Measurements from ENCODE around the gene CANT1. TPM values are rescaled to one million over a fixed set of nuclear protein-coding genes. Genes with fewer than 3 reads are reported as not detected.

Gene CANT1
- total RNA-seq, 6 experiments from 2014 or later = 84.2 to 103 (median 92.4) TPM

- no peak overlapping the region for H3K27ac Mint-ChIP-seq
- no peaks in the 10 kb centered on the region; the same call in 1 of the 2 replicates for H3K27me3 Mint-ChIP-seq (ENCODE audit: insufficient read depth)
- H3K9me3 Mint-ChIP-seq = no peaks in the 10 kb centered on the region
- no peak for DNase-seq
- H3K4me1 Mint-ChIP-seq (ENCODE audit: low read depth) = no peaks in the 10 kb centered on the region
- H3K4me3 Mint-ChIP-seq = no peak overlapping the region
- peak; percentile 88 for TF ChIP-seq CTCF (IDR thresholded peaks at IDR 0.05)
- peaks cover 49% of the 10 kb centered on the region for H3K36me3 Mint-ChIP-seq (ENCODE audit: low read depth)
These were observed 16.2 kb downstream of the CANT1 start for GRCh38 chr17:78993241-78993956.

GRCh38 chr17:78992542-78993212, 16.9 kb downstream of the CANT1 start:
- Mint-ChIP-seq H3K4me3 (no peak overlapping the region), H3K9me3 (no peaks in the 10 kb centered on the region), H3K36me3 (ENCODE audit: low read depth) (peaks cover 46% of the 10 kb centered on the region), H3K4me1 (ENCODE audit: low read depth) (no peaks in the 10 kb centered on the region), H3K27me3 (ENCODE audit: insufficient read depth) (no peaks in the 10 kb centered on the region; the same call in 1 of the 2 replicates), H3K27ac (no peak overlapping the region)
- DNase-seq = no peak
- no peak for TF ChIP-seq CTCF (IDR thresholded peaks at IDR 0.05)

GRCh38 chr17:78991906-78992532, 17.5 kb downstream of the CANT1 start:
- H3K27ac Mint-ChIP-seq = no peak overlapping the region
- no peak for DNase-seq
- no peak overlapping the region for H3K4me3 Mint-ChIP-seq
- H3K9me3 Mint-ChIP-seq = no peaks in the 10 kb centered on the region
- no peak for TF ChIP-seq CTCF (IDR thresholded peaks at IDR 0.05)
- peaks cover 44% of the 10 kb centered on the region for H3K36me3 Mint-ChIP-seq (ENCODE audit: low read depth)
- no peaks in the 10 kb centered on the region; the same call in 1 of the 2 replicates for H3K27me3 Mint-ChIP-seq (ENCODE audit: insufficient read depth)
- H3K4me1 Mint-ChIP-seq (ENCODE audit: low read depth) = peaks cover 2% of the 10 kb centered on the region

- H3K27ac Mint-ChIP-seq = no peak overlapping the region
- H3K27me3 Mint-ChIP-seq (ENCODE audit: insufficient read depth) = no peaks in the 10 kb centered on the region; the same call in 1 of the 2 replicates
- no peak for DNase-seq
- H3K36me3 Mint-ChIP-seq (ENCODE audit: low read depth) = peaks cover 44% of the 10 kb centered on the region
- no peak for TF ChIP-seq CTCF (IDR thresholded peaks at IDR 0.05)
- peaks cover 10% of the 10 kb centered on the region for H3K4me1 Mint-ChIP-seq (ENCODE audit: low read depth)
- no peaks in the 10 kb centered on the region for H3K9me3 Mint-ChIP-seq
- H3K4me3 Mint-ChIP-seq = no peak overlapping the region
These were observed 18.4 kb downstream of the CANT1 start for GRCh38 chr17:78991017-78991738.

- Mint-ChIP-seq H3K9me3 (no peaks in the 10 kb centered on the region), H3K4me1 (ENCODE audit: low read depth) (peaks cover 14% of the 10 kb centered on the region), H3K27ac (no peak overlapping the region), H3K36me3 (ENCODE audit: low read depth) (peaks cover 40% of the 10 kb centered on the region), H3K4me3 (no peak overlapping the region), H3K27me3 (ENCODE audit: insufficient read depth) (no peaks in the 10 kb centered on the region; the same call in 1 of the 2 replicates)
- no peak for DNase-seq
- TF ChIP-seq CTCF (IDR thresholded peaks at IDR 0.05) = no peak
These were observed 19.1 kb downstream of the CANT1 start for GRCh38 chr17:78990349-78991016.

Measured in HFFc6 (cell line).